KOPT-K1 (cell line): ENCODE data around the gene DNASE2B.

Experiments used
- H3K27ac ChIP-seq: fragments of 200-600 bp; sonication (generic); 2 replicates; pipeline ENCODE4 v1.5.1; 2016; ENCODE audit warnings: antibody characterized with exemption, mild to moderate bottlenecking, low read depth, low read length; ENCODE audit not compliant: poor library complexity, severe bottlenecking
- H3K36me3 ChIP-seq: fragments of 200-600 bp; sonication (generic); 2 replicates; pipeline ENCODE4 v1.5.1; 2017; ENCODE audit warnings: antibody characterized with exemption, mild to moderate bottlenecking, low read length, moderate library complexity; ENCODE audit not compliant: insufficient read depth
- H3K9me3 ChIP-seq: fragments of 200-600 bp; sonication (generic); 2 replicates; pipeline ENCODE4 v1.5.1; 2017; ENCODE audit warnings: antibody characterized with exemption, low read length, mild to moderate bottlenecking; ENCODE audit not compliant: insufficient read depth, poor library complexity, severe bottlenecking

Gene DNASE2B, protein sequence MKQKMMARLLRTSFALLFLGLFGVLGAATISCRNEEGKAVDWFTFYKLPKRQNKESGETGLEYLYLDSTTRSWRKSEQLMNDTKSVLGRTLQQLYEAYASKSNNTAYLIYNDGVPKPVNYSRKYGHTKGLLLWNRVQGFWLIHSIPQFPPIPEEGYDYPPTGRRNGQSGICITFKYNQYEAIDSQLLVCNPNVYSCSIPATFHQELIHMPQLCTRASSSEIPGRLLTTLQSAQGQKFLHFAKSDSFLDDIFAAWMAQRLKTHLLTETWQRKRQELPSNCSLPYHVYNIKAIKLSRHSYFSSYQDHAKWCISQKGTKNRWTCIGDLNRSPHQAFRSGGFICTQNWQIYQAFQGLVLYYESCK

DNA sequence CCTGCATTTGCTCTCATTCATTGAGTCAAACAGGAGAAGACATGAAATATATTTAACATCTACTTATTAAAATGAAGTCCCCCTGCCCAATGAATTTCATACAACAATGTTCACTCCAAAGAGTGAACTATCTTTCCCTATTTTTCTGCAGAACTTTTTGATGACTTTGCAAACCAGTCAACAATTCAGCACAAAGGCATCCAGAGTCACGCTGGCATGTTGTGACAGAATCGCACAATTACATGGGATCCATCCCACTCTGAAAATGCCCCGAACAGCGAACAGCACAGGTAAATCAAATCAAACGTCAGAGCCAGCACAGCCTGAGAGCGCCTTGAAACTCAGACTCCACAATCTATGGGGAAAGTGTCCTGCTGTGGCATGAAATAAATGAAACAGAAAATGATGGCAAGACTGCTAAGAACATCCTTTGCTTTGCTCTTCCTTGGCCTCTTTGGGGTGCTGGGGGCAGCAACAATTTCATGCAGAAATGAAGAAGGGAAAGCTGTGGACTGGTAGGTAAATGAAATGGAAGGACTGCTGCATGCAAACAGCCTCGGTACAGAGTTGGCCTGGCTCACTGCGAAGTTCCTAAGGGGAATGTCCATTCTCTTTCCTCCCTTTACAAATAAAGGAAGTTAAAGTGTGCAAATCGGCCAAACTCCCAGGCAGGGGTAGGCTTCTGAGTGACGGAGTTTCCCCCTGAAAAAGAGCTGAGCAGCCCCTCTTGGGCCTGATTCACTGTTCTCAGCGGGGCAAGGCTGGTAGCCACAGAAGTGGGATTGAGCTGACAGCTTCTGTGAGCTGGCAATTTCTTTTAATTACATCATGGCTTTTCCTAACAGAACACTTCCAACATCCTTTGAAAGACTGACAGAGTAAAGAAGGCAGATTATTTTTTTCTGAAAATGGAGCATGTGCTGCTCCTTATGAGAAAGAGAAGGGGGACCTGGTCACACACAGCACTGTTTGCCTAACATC is at the start of gene DNASE2B:
TSS of gene DNASE2B (plus strand) at position 310 of the 981 bp plus-strand sequence. CDS start at position 391, 81 bp downstream.
- no peaks in the 10 kb centered on the region for H3K36me3 ChIP-seq
- H3K27ac ChIP-seq: no peak within 1 kb of the TSS
- no peaks in the 10 kb centered on the region for H3K9me3 ChIP-seq

DNA sequence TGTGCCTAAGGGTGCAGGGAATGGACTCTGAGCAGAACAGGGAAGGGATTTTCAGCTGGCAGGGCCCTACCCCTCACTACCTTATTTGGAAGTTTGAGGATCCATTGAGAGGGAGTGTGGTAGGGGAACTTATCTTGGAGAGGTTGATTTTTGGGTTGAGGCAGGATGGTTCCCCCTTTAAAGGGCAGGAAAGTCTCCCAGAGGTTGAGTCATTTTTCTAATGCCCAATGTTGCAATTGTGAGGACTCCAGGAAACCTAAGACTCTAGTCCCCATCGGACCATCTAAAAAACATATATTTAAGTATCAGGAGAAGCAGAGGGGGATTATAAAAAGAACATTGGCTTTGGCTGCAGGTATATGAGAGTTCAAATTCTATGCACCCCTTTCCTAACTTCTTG is 49.5 kb upstream of the DNASE2B start:
- Histone ChIP-seq H3K9me3 (no peaks in the 10 kb centered on the region), H3K36me3 (no peaks in the 10 kb centered on the region), H3K27ac (no peak overlapping the region)

DNA sequence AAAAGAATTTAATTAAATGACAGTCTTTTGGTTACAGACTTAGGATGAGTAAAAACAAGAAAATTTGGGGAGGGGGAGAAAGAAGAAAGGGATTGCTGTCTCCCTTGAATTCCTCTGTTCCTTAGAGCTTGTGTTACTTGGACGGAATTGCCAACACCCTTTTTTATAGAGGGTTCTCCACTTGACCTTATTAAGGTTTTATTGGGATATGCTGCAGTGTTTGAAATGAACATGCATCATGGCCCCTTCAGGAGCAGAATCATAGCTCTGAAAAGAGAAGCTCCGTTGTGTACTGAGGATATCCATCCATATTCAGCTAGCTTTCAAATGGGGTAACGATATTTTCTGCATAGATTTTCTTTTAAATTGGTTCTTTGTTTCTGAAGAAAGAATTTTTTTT is 48.2 kb upstream of the DNASE2B start:
- H3K36me3 ChIP-seq: no peaks in the 10 kb centered on the region
- no peak overlapping the region for H3K27ac ChIP-seq
- H3K9me3 ChIP-seq: no peaks in the 10 kb centered on the region

DNA sequence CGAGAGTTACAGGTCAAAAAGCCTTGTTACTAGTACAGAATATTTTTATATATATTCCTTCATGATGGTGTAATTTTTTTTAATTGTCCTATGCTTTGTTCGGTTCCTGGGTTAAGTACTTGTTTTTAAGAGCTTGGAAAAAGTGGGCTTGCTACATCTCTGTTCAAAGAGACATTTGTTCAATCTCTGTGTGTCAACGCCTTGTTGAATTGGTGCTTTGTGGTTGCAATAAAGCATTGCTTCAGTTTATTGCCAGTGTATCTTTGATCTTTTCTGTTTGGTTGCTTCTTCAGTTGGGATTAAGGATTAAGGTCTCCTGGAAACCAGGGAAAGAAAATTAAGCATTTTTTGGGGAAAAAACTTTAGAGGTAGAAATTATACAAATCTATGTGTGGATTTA is 47.7 kb upstream of the DNASE2B start:
- Histone ChIP-seq H3K36me3 (no peaks in the 10 kb centered on the region), H3K9me3 (no peaks in the 10 kb centered on the region), H3K27ac (no peak overlapping the region)

DNA sequence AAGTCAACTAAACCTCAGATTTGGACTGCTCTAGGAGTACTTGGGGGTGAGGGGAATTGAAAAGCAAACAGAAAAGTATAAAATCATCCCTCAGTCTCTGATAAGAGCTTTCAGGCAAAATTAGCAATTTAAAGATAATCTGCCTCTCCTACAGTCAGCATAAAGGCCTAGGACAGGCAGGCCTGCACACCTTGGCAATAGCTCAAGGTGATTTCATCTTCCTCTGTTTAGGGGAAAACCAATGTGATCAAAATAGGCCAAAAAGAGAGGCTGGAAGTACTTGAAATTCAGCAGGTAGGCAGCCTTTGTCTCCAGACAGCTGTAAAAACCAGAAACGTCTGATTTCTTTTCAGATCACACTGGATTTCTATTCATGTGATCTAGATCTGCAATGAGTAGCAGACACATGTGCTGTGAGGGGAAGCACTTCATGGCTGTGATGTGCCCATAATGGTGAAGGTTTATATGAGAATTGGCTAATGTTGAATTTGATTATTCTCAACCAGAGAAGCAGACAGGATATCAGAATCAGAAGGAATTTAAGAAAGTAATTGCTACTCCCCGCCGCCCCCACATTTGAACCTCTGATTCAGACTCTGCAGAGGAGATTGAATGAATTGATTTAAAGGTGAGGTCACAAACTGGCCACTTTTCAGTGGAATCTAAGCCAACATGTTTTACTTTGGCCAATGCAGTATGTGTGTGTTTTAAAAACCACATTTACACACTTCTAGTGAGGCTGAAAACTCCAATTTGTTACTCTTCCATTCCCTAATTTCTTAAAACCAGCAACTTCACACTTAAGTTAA is 45.8 kb upstream of the DNASE2B start:
- H3K27ac ChIP-seq: no peak overlapping the region
- no peaks in the 10 kb centered on the region for H3K36me3 ChIP-seq
- no peaks in the 10 kb centered on the region for H3K9me3 ChIP-seq

DNA sequence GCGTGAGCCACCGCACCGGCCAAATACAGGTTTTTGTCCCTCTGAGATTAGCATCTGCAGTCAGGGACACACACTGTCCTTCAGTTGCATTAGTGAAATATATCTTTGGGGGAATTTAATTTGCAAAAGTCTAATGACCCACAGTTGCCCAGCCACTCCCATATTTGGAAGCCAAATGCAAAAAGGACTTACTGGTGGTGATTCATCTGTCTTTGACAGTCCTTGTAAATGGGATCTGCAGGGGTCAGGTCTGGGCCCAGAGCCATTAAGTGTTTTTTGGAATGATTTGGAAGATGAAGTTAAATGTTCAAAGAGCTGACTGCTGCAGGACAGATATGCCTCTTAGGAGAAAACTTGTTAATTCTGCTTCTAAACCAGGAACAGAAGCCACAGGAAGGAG is 44.6 kb upstream of the DNASE2B start:
- Histone ChIP-seq H3K36me3 (no peaks in the 10 kb centered on the region), H3K9me3 (no peaks in the 10 kb centered on the region), H3K27ac (no peak overlapping the region)

DNA sequence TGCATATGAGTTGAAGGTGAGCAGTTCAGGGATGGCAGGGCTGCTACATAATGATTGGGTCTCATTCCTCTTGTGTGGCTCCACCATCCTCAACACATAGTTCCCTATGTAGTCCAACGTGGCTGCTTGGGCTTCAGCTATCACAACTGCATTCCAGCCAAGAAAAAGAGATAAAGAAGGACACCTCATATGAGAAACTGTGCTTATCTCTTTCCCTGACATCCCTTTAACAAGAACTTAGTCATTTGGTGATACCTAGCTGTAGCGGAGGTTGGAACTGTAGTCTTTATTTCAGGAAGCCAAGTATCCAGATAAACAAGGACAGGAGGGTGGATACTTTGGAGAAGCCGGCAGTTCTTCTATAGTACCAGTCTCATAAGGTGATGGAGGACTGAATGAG is 42.7 kb upstream of the DNASE2B start:
- no peak overlapping the region for H3K27ac ChIP-seq
- no peaks in the 10 kb centered on the region for H3K36me3 ChIP-seq
- H3K9me3 ChIP-seq: no peaks in the 10 kb centered on the region

DNA sequence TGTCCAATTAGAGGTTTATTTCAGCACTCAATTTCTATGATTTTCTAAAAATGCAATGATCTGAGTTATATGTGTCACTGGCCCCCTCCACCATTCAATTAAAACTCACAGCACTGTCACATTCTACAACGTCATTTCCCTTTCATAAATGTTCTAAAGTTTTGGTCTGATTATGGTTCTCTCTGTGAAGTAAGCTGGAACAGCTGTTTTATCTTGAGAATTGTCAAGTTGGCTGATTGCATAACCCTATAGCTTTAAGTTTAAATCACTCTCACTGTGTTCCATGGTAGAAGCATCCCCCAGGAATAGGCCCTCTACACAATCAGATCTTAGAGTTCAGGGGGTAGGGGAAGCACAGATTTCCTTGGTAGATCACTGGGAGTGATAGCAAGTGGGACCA is 41.4 kb upstream of the DNASE2B start:
- H3K9me3 ChIP-seq: no peaks in the 10 kb centered on the region
- no peak overlapping the region for H3K27ac ChIP-seq
- H3K36me3 ChIP-seq: no peaks in the 10 kb centered on the region

DNA sequence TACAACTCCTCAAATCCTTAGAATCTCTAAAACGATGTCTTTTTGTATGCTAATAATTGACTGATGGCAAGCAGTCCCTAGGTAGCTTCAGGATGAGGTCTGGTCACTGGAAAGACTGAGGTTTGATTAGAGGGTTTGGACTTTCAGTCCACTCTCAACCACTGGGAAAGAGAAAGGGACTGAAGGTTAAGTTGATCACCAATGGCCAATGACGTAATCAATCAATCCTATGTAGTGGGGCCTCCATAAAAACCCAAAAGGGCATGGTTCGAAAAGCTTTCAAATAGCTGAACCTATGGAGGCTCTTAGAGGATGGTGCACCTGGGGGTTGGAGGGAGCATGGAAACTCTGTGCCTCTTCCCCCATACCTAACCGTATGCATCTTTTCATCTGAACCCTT is 39.6 kb upstream of the DNASE2B start:
- no peaks in the 10 kb centered on the region for H3K9me3 ChIP-seq
- no peaks in the 10 kb centered on the region for H3K36me3 ChIP-seq

DNA sequence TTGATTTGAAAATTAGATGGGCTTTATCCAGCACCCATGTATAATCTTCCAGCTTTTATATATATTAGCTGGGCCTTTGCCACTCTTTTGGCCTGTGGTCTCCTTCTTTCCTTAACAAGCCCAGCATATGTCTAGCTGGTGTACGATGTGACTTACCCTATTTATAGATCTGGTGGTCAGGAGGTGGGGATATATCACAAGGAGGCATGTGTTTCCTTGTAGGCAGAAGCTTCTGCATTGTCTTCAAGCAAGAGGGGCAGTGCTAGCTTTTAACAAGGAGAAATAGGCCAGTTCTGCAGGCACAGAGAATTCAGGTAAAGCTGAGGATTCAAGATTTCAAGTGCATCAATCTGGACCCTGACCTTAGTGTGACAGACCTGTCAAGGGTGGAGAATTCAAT is 38.0 kb upstream of the DNASE2B start:
- H3K27ac ChIP-seq: no peak overlapping the region
- H3K9me3 ChIP-seq: no peaks in the 10 kb centered on the region
- no peaks in the 10 kb centered on the region for H3K36me3 ChIP-seq

More for the DNA sequence above, 39.6 kb upstream of the DNASE2B start:
- no peak overlapping the region for H3K27ac ChIP-seq

DNA sequence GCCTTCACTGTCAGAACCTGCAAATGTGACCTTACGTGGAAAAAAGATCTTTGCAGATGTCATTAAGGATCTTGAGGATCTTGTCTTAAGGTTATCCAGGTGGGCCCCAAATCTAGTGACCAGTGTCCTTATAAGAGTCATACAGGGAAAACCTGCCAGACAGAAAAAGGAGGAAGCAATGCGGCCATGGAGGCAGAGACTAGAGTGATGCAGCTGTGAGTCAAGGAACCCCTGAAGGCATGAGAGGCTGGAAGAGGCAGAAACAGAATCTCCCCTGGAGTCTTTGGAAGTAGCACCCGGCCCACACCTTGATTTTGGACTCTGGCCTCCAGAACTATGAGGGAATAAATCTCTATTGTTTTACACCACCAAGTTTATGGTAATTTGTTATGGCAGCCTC is 36.5 kb upstream of the DNASE2B start:
- Histone ChIP-seq H3K9me3 (no peaks in the 10 kb centered on the region), H3K27ac (no peak overlapping the region), H3K36me3 (no peaks in the 10 kb centered on the region)

DNA sequence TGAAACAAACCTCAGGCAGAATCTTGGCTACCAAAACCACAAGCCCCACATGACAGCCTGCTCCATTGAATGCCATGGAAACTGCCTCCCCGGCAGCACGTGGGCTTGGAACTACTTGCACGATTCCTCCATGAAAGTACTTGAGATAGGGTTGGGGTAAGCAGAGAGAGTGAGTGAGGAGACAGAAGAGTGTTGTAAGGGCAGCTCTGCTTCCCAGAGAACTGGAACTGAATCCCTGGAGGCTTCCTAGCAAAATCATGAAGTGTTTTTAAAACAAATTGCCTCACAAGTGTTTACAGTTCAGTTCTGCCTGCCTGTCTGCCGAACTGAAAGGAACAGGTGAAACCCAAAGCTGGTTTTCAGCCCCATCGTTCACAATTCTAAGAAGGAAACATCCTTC is 35.3 kb upstream of the DNASE2B start:
- H3K36me3 ChIP-seq: no peaks in the 10 kb centered on the region
- no peaks in the 10 kb centered on the region for H3K9me3 ChIP-seq
- no peak overlapping the region for H3K27ac ChIP-seq

DNA sequence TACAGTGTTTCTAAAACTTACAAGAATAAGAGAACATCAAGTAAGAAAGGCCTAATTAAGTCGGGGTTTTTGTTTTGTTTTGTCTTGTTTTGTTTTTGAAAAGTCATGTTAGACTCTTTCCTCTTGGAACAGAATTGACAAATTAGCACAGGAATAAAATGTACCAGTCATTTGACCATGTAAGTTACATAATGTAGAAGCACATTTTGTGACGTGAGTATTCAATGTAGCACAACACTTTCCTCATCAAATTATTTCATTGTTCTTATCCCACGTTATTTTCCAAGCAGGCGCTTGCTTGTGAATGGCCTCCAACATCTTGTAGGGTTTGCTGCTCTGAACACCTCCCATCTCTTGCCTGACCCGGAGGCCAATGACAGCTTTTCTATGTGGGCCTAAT is 34.7 kb upstream of the DNASE2B start:
- no peaks in the 10 kb centered on the region for H3K36me3 ChIP-seq
- no peak overlapping the region for H3K27ac ChIP-seq
- no peaks in the 10 kb centered on the region for H3K9me3 ChIP-seq

DNA sequence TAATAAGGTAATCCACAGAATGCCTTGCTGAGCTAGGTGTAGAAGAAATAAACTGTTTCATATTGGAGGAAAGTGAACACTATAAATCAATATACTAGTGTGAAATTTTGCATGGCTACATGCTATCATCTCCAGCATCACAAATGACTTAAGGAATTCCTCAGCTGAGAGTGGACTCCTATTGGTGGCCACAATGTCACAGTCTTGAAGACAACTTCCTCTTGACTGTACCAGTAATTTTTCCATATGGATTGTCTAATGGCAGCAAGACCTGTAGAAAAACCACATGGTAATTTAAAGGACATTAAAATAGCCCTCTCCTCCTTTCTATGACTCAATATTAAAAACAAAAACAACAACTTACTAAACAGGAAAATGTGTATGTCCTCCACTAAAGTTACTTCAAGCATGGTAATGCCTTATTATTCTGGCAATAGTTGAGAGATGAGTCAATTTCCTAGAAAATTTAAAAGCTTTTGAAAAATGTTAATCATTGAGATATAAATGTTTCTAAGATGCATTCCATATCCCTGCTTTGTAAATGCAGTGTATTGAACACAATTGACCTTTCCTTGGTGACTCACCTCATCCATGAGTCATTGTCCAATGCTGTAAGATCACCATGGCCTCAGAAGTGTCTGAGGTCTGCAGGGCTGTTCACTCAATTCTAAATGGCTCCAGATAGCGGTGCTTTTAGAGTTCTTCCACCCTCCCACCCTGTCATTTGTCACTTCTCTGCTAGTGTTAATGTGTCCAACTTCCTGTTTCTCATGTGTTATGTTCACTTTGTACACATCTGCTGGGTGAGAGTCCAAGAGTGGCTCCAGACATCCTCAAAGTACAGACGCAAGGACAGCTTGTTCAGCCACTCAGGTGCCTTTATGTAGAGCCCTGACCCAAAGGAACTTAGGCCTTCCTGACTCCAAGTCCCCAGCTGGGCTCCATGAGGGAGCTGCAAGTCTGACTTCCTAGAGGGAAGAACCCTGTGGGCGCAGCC is 32.8 kb upstream of the DNASE2B start:
- no peaks in the 10 kb centered on the region for H3K9me3 ChIP-seq
- no peak overlapping the region for H3K27ac ChIP-seq
- no peaks in the 10 kb centered on the region for H3K36me3 ChIP-seq
